NCI-H526 (cell line): Measurements from ENCODE around the gene STARD13.

Experiments used
- DNase-seq, 2 experiments: peaks; one replicate each; lab custom pipeline; 2025; lab: John Stamatoyannopoulos, UW

STARD13 gene

DNA sequence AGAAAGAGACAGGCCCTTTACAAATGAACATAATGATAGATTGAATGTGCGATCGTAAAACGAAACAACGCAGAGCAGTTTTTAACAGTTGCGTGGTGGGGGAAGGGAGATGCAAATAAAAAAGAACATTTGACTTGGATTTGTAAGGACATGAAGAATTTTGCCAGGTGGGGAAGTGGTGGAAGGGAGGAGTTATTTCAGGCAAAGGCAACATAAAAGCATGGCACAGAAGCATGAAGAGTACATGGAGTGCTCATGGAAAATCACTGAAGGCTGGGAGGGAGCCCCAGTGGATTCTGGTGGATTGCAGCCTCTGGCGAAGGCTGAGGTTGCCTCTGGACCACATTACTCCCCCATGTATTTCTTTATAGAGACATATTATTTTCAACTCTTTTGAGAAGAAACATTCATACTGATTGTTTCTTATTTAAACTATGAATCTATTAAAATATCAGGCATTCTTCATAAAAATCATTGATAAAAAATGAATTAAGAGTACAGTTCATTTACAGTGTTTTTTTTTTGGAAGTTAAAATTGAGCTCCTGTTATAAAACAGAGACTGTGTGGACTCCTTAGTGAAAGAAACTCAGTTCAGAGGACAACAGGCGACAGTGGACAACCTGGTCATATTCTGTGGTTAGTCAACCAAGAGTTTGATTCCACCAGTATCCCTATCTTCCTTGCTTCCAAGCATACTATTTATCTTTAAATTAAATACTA lies 57.5 kb downstream of the STARD13 start:
- peak; percentile 51 to 65 for DNase-seq

DNA sequence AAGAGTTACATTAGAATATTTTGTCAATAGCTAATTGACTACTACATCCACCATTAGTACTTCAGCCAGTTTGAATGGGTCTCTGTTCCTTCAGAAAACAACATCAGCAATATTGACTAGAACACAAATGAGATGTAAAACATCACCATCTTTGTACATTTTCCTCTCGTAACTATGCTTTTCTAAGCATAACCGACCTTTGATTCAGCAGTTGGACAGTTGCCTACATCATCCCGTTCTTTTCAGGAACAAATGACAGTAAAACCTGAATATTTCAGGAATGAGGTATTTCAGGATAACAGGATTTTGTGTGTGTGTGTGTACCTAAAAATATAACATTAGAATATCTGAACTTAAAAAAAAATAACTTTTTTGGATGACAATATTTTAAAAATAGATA lies 60.9 kb downstream of the STARD13 start:
- no peak for DNase-seq

GRCh38 chr13:33224191-33224590 lies 61.4 kb downstream of the STARD13 start:
- no peak for DNase-seq

- no peak for DNase-seq
These were observed 65.6 kb downstream of the STARD13 start for GRCh38 chr13:33219926-33220325.

DNA sequence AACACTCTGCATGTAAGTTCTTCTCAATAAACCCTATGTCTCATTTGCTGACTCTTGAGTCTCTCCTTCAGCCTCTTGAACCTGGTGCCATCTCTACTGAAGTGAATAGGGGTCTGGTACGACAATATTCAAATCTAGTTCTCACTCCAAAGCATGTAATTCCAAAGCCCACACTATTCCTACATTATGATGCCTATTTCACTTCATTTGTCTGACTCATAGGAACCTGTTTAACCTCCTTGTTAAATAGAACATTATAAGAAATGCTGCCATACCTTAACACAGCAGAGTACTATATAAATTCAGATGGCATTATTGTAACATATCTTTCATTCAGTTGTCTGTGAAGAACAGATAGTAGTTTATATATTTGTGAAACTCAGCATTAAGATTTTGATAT lies 67.1 kb downstream of the STARD13 start:
- DNase-seq, result no peak

DNA sequence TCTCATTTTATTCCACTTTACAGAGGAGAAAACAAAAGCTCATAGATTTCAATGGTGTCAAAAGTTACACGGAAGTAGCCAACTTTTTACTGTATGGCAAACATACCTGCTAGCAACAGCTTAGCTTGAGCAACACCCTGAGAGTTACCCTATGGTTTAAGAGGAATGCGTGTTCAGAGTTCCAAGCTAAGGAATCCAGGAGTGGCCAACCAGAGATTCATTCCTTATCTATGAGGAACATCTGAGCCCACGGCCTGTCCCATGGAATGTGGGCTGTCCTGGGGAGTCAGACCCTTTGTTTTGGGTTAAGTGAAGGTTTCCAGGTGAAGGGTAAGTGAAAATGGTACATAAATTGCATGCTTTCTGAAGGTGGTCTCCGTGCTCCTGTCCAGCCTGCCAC lies 67.5 kb downstream of the STARD13 start:
- DNase-seq, result no peak

GRCh38 chr13:33217256-33217655 lies 68.3 kb downstream of the STARD13 start:
- DNase-seq, result no peak

DNA sequence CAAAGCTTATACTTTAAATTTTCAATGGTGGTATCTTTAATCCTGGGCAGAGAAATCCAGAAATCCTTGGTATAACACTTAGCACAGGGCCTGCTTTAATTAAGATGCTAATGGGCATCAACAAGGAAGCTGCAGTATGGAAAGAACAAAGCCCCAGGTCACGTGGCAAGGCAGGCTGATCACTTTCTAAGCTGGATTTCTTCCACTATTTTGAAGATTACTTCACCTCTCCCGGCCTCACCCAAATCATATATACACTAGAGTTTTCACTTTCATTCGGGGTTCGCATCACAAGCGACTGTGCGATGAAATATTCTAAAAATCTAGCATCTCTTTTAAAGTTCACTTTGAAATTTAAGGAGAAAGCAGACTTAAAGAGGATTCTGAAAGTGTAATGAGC lies 71.8 kb downstream of the STARD13 start:
- DNase-seq, result no peak

GRCh38 chr13:33213024-33213768 lies 72.4 kb downstream of the STARD13 start:
- no peak for DNase-seq

DNA sequence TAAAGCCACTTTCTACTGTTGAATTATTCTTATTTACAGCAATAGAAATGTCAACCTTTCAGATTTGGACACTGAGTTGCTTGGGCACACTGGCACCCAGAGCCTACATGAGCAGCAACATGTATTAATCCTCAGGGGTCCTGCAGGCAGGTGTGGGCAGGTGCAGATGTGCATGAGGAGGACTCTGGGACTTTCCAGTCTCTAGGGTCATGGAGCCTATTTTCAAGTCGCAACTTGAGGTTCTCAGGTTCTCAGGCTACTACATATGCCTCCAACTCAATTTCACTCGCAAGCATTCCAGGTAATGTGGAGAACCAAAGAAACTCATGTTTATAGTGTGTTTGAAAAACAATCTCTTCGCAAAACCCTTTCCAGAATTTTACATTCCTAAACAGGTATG lies 73.2 kb downstream of the STARD13 start:
- no peak for DNase-seq

GRCh38 chr13:33210090-33210489 lies 75.5 kb downstream of the STARD13 start:
- DNase-seq, result peak in 1 of 2 experiments; percentile 19

- no peak for DNase-seq
These were observed 77.0 kb downstream of the STARD13 start for GRCh38 chr13:33208290-33209220.

GRCh38 chr13:33207615-33207961 lies 78.0 kb downstream of the STARD13 start:
- DNase-seq, result no peak

DNA sequence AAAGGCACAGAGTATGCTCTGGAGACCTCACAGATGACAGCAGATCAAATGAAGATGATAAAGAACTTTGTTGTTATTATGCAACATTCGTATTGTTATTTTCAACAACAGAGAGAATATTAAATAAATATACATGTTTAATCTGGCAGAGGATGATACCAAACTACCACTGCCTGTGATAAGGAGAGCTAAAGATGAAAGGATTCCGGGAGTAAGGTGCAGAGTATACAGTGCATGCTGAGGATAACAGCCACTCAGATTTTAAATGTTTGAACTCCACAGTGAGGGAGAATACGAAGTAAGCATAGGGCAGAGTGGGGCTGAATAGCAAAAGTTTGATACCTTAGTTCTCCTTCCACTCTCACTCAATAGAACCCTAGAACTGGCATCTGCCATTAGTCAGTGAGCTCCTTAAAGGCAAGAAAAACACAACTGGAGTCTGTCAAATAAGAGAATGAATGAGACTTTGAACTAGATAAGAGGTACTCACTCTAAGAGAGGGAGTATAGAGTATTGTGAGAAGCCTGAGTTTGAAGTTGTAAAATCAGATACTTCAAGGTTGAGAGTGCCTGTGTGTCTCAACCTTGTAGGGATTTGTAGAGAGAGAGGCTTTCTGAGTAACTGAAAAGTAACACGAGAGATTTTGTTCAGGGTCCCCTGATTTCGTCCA lies 78.5 kb downstream of the STARD13 start:
- no peak for DNase-seq

DNA sequence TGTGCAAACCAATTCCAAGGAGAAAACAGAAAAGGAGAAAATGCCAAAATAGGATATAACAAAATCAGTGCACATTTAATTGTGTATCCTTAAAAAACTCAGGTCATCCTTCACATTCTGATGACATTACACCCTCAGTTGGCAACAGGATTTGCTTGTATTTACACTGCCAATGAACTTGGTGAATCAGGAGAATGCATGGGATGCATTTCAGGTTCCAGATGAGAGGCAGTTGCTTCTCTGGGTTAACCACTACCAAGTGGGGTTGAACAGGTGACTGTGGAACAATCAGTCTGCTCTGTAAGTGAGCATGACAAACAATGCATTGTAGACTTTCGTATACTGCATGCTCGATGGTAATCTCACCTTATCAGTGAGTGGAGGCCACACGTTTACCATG lies 79.1 kb downstream of the STARD13 start:
- no peak for DNase-seq

DNA sequence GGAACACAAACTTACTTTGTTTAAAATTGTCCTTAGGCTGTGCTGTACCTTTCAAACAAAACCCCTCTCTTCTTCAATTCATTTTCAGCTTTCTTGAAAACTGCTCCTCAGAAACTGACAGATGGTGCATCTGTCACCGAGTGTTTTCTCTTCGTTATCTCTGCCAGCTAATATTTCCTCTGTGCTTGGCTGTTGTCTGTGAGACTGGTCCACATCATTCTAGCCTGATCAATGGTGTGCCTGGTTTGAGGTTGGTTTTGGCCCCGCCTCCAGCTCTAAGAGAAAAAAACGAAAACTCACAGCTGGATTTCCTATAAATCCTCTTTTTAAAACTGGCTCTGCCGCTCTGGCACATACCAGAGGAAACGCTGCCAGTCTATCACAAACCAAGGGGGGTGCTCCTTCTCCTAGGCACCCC lies 79.7 kb downstream of the STARD13 start:
- no peak for DNase-seq

GRCh38 chr13:33205224-33205623 lies 80.3 kb downstream of the STARD13 start:
- DNase-seq, result no peak

DNA sequence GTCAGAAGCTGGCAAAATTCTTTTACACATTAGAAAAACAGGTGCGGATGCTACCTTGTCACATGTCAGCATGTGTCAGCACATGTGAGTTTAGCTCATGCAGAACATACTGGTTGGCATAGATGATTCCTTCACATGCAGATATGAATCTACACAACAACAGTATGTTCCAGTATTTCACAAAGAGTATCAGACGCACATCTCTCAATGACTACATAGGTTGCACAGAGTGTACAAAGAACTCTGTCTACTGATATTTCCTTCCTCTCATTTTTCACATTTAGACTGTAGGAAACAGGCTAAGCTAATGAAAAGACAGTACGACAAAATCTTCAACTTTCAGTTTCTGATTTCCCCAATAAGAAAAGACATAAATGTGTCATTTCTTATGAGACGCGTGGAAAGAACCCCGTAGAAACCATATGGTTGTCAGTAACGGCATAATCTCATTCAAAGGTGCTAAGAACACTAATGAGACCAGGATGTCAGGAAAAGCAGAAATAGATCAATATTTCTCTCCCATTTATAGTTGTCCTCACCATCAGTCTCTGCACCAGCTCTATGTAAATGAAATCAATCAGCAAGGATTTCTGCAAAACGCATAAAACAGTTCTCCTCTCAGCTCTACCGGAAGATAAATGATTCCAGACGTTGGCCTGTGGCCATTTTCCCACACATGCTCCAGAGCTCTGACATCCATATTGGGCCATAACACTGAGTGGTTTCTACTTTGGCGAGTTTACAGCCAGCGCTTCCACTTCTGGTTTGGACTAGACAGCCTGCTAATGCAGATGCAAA lies 81.2 kb downstream of the STARD13 start:
- no peak for DNase-seq

- no peak for DNase-seq
These were observed 82.8 kb downstream of the STARD13 start for GRCh38 chr13:33202644-33203169.

- DNase-seq, result no peak
These were observed 83.9 kb downstream of the STARD13 start for GRCh38 chr13:33201659-33202058.

DNA sequence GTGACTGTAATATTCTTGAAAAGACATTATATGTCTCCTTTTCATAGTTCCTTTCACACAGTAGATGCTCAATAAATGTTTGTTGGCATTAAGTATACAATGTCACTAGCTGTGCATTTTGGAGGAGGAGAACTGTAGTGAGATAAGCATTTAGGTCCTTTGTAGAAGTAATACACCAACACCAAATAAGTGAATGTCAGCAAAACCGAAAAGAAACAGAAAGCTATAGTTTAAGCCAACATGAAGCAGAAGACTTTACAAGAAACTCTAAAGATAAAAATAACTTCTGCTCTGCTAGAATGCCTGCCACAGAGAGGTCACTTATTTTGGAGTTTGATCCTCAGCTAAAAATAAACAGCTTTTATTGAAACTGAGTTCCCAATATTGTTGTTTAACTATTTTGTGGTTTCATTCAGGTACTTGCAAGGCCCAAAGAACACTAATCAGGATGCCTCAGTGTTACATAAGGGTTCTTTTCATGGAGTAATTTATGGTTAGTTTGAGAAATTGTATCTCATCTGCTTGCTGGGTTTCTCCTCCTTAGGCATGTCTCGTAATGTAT lies 86.2 kb downstream of the STARD13 start:
- DNase-seq, result no peak
